NCI-H2227 (cell line): ENCODE data around the gene RASSF3.

Source experiments
- DNase-seq: peaks from one replicate; lab custom pipeline; 2025; ENCODE audit not compliant: unreplicated experiment; lab: John Stamatoyannopoulos, UW

The RASSF3 gene

DNA sequence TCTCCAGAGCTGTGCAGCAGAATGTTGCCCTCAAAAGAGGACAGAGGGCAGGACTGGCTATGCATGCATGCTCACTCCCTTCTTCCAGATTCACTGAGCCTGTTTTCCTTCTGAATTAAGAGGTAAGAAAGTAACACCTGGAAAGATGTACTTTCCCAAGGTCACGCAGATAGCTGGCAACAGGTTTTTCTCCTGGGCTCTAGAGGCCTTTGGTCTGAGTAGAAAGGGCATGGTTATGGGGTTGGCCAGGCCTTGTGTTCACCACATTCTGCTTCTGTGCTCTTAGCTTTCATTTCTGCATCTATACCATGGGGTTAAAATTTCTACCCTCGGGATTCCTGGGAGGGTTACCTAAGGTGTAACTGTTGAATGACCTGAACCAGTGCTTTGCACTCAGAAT lies 57.5 kb downstream of the RASSF3 start:
- no peak for DNase-seq

DNA sequence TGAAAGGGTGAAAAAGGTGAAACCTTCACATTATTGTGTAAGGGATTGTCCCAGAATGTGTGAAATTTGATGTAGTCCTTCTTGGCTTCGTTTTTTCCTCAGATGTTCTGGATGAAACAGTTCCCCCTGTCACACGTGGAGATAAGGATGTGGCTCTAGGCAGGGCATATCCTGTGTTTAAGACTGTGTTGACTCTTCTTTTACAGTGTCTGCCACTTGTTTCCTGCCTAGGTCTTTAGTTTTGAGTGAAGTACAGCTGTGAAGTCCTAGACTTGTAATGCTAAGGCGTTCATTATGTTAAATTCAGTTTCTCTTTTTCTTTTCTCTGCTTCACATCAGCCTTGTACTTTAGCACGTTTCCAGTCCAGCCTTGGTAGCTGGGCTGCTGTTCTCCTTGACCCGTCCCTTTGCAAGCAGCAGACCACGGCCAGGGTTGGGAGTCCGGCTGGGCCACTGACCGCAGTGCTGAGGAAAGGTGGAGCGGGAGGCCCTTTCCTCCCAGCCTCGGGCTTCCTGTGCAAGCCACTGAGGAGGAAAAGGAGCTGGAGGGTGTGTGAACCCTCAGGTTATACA lies 59.1 kb downstream of the RASSF3 start:
- peak; percentile 18 for DNase-seq

DNA sequence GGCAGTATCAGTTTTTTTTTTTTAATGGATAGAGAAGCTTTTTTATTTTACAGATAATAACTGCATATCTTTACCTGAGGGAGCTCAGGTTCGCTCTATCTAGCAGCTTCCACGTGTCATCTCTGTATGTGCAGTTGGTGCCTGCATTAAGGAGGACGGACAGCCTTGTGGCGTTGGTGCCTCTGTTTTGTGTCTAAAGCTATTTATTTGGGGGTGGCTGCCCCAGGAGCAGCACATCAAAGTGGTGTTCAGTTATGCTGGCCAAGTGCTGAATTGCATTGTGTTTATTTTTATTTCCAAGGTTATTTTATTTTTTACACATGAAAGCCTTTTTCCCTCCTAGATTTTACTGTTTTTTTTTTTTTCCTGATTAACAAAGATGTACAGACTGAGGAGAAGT lies 59.7 kb downstream of the RASSF3 start:
- DNase-seq: no peak

DNA sequence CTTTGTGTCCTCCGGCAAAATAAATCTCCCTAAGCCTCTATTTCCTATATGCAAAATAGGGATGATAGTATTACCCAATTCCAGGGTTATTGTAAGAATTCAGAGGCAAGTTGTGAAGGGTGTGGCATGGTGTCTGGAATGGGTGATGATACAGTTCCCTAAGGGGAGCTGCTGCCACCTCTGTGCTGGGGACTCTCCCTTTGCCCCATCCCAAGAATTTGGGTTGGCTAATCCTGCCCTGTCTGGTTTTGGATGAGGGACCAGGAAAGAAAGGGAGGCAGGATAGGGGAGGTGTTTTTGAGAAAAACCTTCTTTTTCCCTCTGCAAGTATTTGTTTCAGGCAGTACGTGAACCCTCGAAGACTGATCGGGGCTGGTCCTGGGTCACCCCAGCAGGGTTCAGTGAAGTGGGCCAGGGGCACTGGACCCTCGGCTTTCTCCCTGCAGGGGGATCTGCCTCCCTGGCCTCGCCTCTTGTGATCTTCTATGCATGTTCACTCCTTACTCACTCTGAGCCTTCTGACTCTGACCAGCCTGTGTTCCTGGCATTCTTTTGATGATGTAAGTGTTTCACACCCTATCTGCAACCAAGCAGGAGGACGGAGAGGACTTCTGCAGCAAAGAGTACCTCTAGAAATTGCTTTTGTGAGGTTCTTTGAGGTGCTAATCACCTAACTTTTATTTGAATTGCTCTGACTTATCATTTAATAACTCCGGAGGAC lies 60.8 kb downstream of the RASSF3 start:
- no peak for DNase-seq

DNA sequence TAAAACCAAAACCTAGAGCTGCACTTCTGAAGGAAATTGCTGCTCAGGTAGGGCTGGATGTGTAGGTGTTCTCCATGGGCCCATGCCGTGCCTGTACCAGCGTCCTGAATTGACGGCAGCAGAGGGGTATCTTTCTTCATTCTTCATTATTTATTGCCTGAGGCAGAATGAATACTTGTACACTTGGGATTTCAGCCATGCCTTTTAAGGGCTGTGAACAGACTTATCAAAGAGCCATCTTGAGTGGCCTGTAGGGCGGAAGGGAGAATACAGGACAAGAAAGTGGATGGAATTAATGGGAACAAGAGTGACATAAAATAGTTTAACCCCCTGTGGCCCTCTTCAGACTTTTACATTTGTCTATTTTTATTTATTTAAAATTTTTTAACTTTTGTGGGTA lies 61.4 kb downstream of the RASSF3 start:
- no peak for DNase-seq

DNA sequence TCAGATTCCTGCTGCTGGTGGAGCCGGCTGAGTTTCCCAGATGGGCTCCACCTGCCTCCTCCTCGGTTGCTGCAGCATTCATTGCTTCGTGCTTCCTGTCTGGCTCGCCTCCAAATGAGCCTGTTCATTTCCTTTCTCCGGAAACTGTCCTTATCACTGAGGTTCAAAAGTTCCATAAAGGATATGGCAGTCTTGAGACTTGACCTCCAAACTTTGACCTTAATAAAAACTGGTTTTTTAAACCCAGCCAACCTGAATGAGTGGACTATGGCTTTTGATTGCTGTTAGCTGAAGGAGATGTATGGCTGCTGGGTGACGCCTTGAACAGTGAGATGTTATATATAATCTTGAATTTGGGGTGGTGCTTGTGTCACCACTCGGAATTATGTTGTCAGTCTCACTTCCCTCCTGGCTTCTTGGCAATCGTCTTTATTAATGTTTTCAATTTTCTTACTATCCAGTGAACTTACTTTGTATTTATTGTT lies 62.7 kb downstream of the RASSF3 start:
- DNase-seq: peak; percentile 50

DNA sequence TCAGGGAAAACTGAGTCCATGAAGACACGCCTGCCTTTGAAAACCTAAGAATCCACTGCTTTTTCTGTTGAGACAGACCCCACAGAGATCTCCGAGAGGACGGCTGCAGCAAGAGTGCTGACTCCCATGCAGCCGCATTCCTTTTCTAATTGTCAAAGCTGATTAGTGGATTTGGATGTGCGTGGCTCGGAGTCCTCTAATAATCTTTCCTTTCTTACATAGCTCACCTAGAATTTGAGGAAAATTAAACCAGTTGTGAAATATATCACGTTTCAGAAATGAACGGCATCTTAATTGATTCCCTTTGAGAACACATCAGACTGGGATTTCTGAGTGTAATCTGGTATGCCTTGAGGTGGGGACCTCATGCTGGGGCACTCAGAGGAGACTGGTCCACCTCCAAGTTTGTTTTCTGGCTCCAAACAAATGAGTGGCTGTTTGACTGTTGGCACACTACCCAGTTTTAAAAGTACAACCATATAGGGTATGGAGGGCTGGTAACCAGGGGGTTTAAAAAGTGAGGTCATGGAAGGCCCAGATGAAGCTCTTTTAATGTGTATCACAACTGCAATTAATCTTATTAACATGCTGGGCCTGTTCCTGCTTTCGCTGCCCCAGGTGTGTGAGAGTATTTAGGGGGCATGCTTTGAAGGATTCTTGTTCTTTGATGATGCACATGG lies 63.3 kb downstream of the RASSF3 start:
- DNase-seq: no peak

DNA sequence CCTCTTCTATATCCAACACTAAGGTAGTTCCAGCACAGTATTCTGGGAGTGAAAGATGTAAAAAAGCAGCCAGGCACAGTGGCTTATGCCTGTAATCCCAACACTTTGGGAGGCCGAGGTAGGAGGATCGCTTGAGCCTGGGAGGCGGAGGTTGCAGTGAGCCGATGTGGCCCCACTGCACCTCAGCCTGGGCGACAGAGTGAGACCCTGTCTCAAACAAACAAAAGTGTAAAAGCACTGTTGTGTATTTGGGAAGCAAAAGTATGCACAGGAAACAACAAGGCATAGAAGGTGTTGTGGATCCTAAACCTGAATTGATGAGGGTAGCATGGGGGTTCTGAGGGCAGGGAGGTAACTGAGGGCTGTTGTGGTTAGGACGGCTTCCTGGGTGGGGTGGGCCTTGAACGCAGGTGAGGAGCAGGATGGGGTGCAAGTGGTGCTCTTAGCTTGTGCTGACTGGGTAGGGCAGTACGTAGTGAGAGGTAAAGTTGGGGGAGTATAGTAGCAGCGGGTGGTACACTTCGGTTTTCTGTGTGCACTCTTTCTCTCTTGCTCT lies 64.2 kb downstream of the RASSF3 start:
- no peak for DNase-seq

DNA sequence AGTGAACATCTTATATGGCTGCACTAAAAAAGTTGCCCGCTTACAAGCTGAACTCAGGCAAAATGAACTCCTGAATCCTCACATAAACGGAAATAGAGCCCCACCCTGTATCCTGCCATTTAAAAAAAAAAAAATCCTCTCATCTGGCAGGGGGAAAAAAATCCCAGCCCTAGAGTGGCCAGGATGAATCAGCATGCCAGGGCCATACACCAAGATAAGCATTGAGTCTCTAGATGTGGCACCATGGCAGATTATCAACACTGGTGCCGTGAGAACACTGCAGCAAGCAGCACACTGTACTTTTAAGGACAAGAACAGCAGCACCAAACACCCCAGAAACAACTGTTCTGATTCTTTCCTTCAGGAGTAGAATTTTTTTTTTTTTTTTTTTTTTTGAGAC lies 65.5 kb downstream of the RASSF3 start:
- no peak for DNase-seq

DNA sequence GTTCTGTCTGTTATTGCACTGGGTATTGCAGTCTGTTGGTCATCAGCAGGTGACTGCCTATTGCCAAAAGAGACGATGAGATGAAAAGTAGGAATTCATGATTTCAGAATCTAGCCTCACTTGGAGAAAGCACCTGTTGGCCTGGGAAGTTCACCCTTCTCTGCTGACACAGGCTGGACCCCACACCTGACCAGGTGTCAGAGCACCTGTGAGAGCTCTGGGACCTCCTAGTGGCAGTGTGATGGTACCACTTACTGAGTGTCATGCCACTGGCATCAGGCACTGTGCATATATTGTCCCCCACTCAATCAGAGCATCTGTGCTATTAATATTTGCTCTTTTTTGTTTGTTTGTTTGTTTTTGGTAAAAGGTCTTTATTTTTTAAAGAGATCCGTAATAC lies 68.0 kb downstream of the RASSF3 start:
- no peak for DNase-seq

DNA sequence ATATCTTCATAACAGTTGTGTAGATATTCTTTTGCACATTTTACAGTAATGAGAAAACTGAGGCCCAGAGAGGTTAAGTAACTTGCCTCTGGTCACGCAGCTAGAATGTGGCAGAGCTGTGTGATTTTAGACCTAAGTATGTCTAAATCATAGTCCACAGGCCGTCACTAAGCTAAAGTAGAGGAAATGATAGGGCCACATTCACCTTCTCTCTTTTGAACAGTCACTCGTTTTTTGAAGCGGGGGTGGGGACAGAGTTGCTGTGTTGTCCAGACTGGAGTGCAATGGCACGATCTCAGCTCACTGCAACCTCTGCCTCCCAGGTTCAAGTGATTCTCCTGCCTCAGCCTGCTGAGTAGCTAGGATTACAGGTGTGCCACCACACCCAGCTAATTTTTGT lies 68.5 kb downstream of the RASSF3 start:
- no peak for DNase-seq

DNA sequence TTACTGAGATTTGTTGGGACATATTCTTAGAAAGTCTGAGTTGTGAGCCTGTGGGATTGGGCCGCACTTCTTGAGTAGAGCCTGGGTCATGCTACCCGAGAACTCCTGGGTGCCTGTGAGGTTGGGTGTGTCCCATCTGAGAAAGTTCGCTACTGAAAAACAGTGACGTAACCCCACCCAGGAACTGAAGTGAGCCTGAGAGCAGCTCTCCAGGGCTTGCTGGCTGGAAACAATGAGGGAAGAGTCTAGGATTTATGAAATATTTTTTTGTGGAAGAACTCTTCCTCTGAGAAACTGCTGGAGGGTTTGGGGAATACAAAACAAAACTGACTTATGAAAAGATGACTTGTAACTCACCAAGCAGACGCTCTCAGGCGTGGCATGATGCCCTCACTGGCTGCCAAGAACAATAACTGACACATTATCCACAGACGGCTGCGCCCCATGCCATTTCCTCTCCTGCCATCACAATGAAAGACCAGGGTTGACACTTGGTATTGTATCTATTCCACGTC lies 69.2 kb downstream of the RASSF3 start:
- DNase-seq: peak; percentile 20

DNA sequence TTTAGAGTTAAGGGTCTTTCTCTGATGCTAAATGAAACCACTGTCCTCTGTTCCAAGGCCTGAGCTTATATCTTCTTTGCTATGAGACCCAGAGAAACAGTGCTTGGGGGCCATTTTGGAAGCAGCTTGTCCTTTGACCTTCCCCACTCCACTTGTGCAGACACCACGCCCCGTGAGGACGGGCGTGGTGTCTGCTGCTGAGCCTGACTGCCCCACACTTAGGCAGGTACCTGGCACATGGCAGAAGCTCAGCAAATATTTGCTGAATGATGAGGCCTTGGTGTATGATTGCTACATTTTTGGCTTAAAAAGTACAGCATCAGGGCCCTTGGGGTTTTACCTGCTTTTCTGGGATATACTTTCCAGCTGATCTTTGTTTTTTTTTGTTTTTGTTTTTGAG lies 69.9 kb downstream of the RASSF3 start:
- no peak for DNase-seq

DNA sequence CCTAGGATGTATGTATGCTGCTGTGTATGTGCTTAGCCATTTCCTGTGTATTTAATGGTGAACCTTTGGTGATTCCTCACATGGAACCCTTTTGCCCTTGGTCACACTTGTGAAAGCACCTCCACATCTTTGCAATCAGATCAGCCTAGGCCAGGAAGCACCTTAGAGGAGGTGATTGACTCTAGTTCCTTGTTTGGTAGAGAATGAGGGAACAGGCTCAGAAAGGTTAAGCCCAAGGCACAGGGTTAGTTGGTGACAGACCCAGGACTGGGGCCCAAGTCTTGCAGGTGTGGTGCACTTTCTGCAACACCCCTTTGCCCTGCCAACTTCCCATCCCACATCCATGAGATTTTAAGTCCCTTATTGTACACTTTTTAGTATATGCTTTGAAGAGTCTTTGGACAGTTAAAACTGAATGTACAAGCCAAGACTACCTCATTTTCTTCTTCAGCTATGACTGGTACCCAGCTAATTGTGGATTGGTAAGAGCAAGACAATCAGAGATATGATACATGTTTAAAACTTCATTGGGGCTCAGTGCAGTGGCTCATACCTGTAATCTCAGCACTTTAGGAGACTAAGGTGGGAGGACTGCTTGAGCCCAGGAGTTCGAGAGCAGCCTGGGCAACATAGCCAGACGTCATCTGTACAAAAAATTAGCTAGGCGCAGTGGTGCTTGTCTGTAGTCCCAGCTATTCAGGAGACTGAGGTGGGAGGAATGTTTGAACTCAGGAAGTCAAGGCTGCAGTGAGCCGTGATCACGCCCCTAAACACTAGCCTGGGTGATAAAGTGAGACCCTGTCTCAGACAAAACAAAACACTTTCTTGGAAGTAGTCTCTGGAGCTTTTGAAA lies 71.1 kb downstream of the RASSF3 start:
- DNase-seq: no peak

DNA sequence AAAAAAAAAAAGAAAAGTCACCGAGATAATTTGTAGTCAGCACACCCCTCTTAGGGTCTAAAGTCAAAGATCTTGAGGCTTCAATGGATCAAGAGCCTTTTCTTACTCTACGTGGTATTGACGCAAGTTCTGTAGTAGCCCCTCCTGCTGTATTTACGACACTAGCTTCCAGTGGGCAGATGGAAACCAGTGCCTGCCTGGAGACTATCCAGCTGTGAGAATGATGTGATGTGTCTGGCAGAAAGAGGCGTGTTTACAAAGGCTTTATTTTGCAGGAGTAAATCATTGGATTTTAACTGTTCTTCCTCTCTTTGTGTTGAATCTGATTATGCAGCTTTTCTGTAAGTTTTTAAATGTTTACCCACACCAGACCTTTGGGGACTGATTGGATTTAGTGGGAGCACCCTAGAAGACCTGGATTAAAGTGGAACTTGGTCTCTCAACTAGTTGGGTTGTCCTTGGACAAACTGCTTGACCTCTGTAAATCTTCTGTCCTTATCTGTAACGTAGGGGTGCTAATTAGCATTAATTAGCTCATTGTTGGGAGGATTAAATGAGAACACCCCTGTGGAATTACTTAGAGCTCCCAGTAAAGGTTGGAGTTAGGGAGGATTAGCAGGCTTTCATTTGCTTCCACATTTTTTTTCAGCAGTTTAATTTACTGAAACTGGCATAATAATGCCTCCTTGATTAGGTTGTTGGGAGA lies 72.4 kb downstream of the RASSF3 start:
- peak; percentile 68 for DNase-seq

DNA sequence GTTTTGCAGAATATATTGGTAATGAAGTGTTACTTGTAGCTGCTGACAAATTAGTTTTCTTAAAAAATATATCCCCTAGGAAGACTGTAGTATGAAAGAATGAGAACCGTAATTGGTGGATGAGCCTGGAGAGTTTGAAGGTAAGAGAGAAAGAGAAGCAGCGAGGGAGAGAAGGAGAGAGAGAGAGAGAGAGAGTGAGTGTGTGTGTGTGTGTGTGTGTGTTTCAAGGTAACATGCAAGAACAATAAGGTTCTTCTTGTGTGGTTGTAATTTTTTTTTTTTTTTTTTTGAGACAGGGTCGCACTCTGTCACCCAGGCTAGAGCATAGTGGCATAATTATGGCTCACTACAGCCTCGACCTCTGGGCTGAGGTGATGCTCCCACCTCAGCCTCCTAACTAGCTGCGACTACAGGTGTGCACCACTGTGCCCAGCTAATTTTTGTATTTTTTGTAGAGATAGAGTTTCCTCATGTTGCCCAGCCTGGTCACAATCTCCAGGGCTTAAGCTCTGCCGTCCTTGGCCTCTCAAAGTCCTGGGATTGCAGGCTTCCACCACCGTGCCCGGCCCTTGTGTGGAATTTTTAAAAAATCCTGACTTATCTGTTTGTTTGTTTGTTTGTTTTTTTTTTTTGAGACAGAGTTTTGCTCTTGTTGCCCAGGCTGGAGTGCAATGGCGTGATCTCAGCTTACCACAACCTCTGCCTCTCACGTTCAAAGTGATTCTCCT lies 73.7 kb downstream of the RASSF3 start:
- DNase-seq: no peak

DNA sequence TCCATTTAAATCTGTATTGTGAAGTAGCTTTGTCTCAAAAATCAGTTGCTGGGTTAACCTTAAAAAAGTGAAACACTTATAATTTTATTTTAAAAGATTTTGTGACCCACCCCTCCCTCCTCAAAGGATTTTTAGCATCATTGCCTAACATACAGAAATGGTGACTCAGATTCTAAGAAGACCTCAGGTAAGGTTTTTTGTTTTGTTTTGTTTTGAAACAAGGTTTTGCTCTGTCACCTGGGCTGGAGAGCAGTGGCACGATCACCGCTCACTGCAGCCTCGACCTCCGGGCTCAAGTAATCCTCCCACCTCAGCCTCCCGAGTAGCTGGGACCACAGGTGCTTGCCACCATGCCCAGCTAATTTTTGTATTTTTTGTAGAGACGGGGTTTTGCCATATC lies 74.8 kb downstream of the RASSF3 start:
- DNase-seq: no peak

DNA sequence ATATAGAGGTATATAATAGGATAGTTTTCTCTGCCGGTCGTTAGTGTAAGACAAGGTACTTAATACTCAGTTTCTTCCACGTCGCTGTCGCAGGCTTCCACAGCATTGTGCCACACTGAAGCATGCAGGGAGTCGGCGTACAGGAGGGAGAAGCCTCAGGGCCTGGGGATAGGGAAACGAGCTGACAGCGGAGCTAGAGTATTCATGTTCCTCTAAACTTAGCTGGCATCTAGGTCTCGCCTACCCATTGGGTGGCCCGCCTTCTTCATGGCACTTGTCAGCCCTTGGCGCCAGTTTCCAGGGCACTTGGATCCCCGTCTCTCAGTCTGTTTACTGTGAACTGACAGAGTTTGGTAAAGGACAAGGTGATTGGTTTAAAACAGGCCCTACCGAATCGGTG lies 75.3 kb downstream of the RASSF3 start:
- DNase-seq: no peak

DNA sequence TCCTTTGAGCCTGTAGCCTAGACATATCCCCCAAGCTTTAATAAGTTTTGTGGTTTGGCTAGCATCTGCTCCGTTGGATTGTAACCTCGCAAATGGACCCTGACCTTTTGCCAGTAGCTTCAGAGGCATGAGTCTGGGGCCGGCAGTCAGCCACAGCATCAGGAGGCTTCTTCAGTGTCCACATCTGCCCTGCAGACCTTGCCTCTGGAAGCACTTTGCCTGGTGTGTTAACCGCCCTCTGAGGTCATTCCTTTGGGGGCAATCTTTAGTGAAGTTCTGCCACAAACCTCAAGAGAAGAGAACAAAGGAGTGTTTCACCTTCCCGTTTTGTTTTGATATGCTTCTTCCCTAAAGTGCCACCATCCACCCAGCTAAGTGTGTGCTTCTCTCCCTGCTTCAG lies 77.5 kb downstream of the RASSF3 start:
- no peak for DNase-seq

DNA sequence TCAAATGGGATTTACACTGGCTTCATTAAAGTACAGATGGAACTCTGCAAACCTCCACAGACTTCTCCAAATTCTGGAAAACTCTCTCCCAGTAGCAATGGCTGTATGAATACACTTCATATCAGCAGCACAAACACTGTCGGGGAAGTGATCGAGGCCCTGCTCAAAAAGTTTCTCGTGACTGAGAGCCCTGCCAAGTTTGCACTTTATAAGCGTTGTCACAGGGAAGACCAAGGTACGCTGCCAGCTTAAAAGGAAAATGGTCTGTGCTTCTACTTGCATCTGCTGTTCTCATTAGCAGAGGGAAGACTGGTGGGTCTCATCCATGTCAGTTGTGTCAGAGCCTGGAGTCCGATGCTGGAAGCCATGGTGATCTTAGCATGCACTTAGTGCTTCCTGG lies 77.9 kb downstream of the RASSF3 start:
- no peak for DNase-seq
